ENCODE data around the gene CALU.
A peak's percentile ranks its signal among the peaks of the same experiment; 100 is the strongest.

CALU gene

GRCh38 chr7:128734890-128735289, 4.3 kb upstream of the CALU start:
- DNase-seq (ENCODE audit: low read depth): no peak
- H3K4me3 ChIP-seq (ENCODE audit: control insufficient read depth, low read depth, low read length): no peak overlapping the region
- TF ChIP-seq CTCF (IDR thresholded peaks at IDR 0.05; ENCODE audit: control insufficient read depth, insufficient read depth, low read depth, low read length, missing control alignments): no peak

GRCh38 chr7:128735436-128735835, 3.7 kb upstream of the CALU start:
- no peak overlapping the region for H3K4me3 ChIP-seq (ENCODE audit: control insufficient read depth, low read depth, low read length)
- no peak for TF ChIP-seq CTCF (IDR thresholded peaks at IDR 0.05; ENCODE audit: control insufficient read depth, insufficient read depth, low read depth, low read length, missing control alignments)
- DNase-seq (ENCODE audit: low read depth): no peak

- TF ChIP-seq CTCF (IDR thresholded peaks at IDR 0.05; ENCODE audit: control insufficient read depth, insufficient read depth, low read depth, low read length, missing control alignments): no peak
- H3K4me3 ChIP-seq (ENCODE audit: control insufficient read depth, low read depth, low read length): no peak overlapping the region
- no peak for DNase-seq (ENCODE audit: low read depth)
Observed at GRCh38 chr7:128737441-128737840, 1.7 kb upstream of the CALU start.

GRCh38 chr7:128737867-128738385, 1.2 kb upstream of the CALU start:
- no peak overlapping the region for H3K4me3 ChIP-seq (ENCODE audit: control insufficient read depth, low read depth, low read length)
- peak; percentile 39 for DNase-seq (ENCODE audit: low read depth)
- TF ChIP-seq CTCF (IDR thresholded peaks at IDR 0.05; ENCODE audit: control insufficient read depth, insufficient read depth, low read depth, low read length, missing control alignments): no peak

GRCh38 chr7:128738570-128739047, 550 bp upstream of the CALU start:
- H3K4me3 ChIP-seq (ENCODE audit: control insufficient read depth, low read depth, low read length): peak overlapping the region; percentile 52
- no peak for TF ChIP-seq CTCF (IDR thresholded peaks at IDR 0.05; ENCODE audit: control insufficient read depth, insufficient read depth, low read depth, low read length, missing control alignments)
- no peak for DNase-seq (ENCODE audit: low read depth)

- no peak for TF ChIP-seq CTCF (IDR thresholded peaks at IDR 0.05; ENCODE audit: control insufficient read depth, insufficient read depth, low read depth, low read length, missing control alignments)
Observed at GRCh38 chr7:128739990-128740682, 977 bp downstream of the CALU start.

More at GRCh38 chr7:128739990-128740682, 977 bp downstream of the CALU start:
- peak overlapping the region; percentile 94 for H3K4me3 ChIP-seq (ENCODE audit: control insufficient read depth, low read depth, low read length)
- no peak for DNase-seq (ENCODE audit: low read depth)

All from AG09309 (cell line).